Activated CD8-positive, alpha-beta memory T cell treated with anti-CD3 and anti-CD28 coated beads, Interleukin-2, amount 10 ng/mL, durations not matched to agents 7 days and 5 days (primary cell): ENCODE results near the gene YBX3. TPM values are rescaled to one million over a fixed set of nuclear protein-coding genes. Genes with fewer than 3 reads are reported as not detected.

ENCODE experiments used
- ATAC-seq: fragments of 150-1000 bp; cut with Tn5 transposase; one replicate; pipeline ENCODE4 v1.10.0; 2021; ENCODE audit warnings: moderate library complexity
- CTCF ChIA-PET: fragments of 350-600 bp; sonication (Branson Sonifier 250); formaldehyde crosslinking; loops from one replicate; lab custom pipeline; 2021; ENCODE audit warnings: antibody characterized with exemption; lab: Charles Lee
- DNase-seq: peaks from one replicate; pipeline ENCODE4 v3.0.0-alpha.2; 2020
- H3K27ac Mint-ChIP-seq: one replicate; pipeline ENCODE4 v1.8.0; 2021; ENCODE audit warnings: mild to moderate bottlenecking, mixed read lengths
- H3K27me3 Mint-ChIP-seq: one replicate; pipeline ENCODE4 v1.8.0; 2021; ENCODE audit warnings: mixed read lengths
- H3K36me3 Mint-ChIP-seq: one replicate; pipeline ENCODE4 v1.8.0; 2021; ENCODE audit warnings: mild to moderate bottlenecking, mixed read lengths
- H3K4me1 Mint-ChIP-seq: one replicate; pipeline ENCODE4 v1.8.0; 2021; ENCODE audit warnings: mixed read lengths
- H3K4me3 Mint-ChIP-seq: one replicate; pipeline ENCODE4 v1.8.0; 2021; ENCODE audit warnings: mild to moderate bottlenecking, moderate library complexity, mixed read lengths
- H3K9me3 Mint-ChIP-seq: one replicate; pipeline ENCODE4 v1.8.0; 2022; ENCODE audit warnings: low read depth, mixed read lengths
- total RNA-seq, 2 experiments: library from RNA; stranded (reverse); gene quantifications; one replicate each; pipeline ENCODE4 v1.2.3, GENCODE V29; 2021

Gene YBX3
- total RNA-seq, 2 experiments from 2014 or later = 122 to 139 TPM

DNA sequence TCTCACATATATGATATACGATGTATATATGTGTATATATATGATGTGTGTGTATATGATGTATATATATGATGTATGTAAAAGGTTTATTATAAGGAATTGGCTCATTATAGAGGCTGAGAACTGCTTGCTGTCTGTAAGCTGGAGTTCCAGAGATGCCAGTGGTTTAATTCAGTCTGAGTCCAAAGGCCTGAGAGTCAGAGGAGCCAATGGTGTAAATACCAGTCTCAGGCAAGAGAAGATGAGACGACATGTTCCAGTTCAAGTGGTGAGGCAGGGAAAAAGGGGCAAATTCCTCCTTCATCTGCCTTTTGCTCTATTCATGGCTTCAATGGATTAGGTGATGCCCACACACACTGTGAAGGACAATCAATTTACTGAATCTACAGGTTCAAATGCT lies 32.2 kb downstream of the YBX3 start:
- Mint-ChIP-seq H3K4me3 (no peak overlapping the region), H3K27me3 (no peaks in the 10 kb centered on the region), H3K4me1 (peaks cover 11% of the 10 kb centered on the region), H3K27ac (no peak overlapping the region), H3K36me3 (peaks cover 27% of the 10 kb centered on the region), H3K9me3 (peaks cover 9% of the 10 kb centered on the region)
- CTCF ChIA-PET = no interaction called here
- no peak for ATAC-seq
- DNase-seq = no peak

- Mint-ChIP-seq H3K27ac (no peak overlapping the region), H3K4me1 (no peaks in the 10 kb centered on the region), H3K27me3 (peaks cover 7% of the 10 kb centered on the region), H3K9me3 (peaks cover 9% of the 10 kb centered on the region), H3K4me3 (no peak overlapping the region), H3K36me3 (peaks cover 16% of the 10 kb centered on the region)
- ATAC-seq = no peak
- DNase-seq = no peak
- CTCF ChIA-PET = no interaction called here
Measured at GRCh38 chr12:10689146-10689545, 34.0 kb downstream of the YBX3 start.

DNA sequence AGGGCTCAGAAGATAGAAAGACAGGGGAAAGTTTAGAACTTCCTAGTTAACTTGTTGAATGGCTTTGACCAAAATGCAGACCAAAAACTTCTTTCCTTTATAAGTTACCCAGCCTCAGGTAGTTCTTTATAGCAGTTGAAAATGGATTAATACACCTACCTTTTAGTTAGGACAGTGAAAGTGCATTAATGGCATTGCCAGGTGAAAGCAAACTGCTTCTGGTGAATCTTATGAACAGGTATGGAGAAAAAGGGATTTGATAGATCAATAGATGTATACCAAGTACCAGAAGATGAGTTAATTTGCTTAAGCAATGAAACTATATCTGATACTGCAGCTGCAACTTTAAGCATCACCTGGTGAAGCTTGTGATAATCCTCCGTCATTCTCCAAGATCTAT lies 35.1 kb downstream of the YBX3 start:
- Mint-ChIP-seq H3K4me3 (no peak overlapping the region), H3K4me1 (no peaks in the 10 kb centered on the region), H3K9me3 (peaks cover 9% of the 10 kb centered on the region), H3K27me3 (peaks cover 7% of the 10 kb centered on the region), H3K27ac (no peak overlapping the region), H3K36me3 (peaks cover 11% of the 10 kb centered on the region)
- DNase-seq (no peak), ATAC-seq (no peak)
- CTCF ChIA-PET = no interaction called here

GRCh38 chr12:10673659-10674384 lies 49.3 kb downstream of the YBX3 start, which contains the start of gene STYK1:
STYK1 (minus strand) TSS chr12:10674052; CDS start chr12:10634618, 39,434 bp downstream.
- Mint-ChIP-seq H3K4me1 (peaks cover 71% of the 10 kb centered on the region), H3K4me3 (peak within 1 kb of the TSS; percentile 80), H3K36me3 (peaks cover 33% of the 10 kb centered on the region), H3K9me3 (no peaks in the 10 kb centered on the region), H3K27ac (peak within 1 kb of the TSS; percentile 89), H3K27me3 (peaks cover 16% of the 10 kb centered on the region)
- DNase-seq = peak; percentile 93
- ATAC-seq = peak; percentile 86
- CTCF ChIA-PET = interaction anchor here (0.8 to 1.2 kb wide), 3 partner anchors 93 to 521 kb away, joined by 3 to 4 read pairs (median 3); no protein-coding TSS in a partner anchor

DNA sequence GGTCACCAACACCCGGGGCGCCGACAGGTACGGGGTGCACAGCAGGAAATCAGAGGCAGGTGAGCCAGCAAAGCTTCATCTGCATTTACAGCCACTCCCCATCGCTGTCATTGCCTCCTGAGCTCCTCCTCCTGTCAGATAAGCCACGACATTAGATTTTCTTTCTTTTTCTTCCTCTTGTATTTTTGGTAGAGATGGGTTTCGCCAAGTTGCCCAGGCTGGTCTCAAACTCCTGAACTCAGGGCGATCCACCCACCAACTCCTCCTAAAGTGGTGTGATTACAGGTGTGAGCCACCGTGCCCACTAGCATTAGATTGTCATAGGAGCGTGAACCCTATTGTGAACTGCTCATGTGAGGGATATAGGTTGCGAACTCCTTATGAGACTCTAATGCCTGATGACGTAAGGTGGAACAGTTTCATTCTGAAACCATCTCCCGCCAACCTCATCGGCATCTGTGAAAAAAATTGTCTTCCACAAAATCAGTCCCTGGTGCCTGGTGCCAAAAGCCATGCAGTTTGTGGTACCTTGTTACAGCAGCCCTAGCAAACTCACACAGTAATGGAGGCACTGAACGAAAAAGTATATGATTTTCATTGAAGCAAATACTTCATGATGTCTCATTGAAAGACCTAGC lies 50.8 kb downstream of the YBX3 start:
- peak; percentile 43 for ATAC-seq
- H3K36me3 Mint-ChIP-seq = peaks cover 31% of the 10 kb centered on the region

DNA sequence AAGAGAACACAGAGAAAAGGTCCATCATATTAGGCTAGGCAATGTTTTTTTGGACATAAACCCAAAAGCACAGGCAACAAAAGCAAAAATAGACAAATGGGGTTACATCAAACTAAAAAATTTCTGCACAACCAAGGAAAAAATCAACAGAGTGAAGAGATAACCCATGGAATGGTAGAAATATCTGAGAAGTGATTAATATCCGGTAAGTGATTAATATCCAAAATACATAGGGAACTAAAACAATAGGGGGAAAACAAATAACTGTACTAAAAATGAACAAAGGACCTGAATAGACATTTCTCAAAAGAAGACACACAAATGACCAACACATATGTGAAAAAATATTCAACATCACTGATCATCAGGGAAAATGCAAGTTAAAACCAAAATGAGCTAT lies 53.6 kb downstream of the YBX3 start:
- Mint-ChIP-seq H3K9me3 (no peaks in the 10 kb centered on the region), H3K36me3 (peaks cover 42% of the 10 kb centered on the region), H3K27ac (no peak overlapping the region), H3K4me3 (no peak overlapping the region), H3K4me1 (peaks cover 52% of the 10 kb centered on the region), H3K27me3 (peaks cover 2% of the 10 kb centered on the region)
- DNase-seq (no peak), ATAC-seq (no peak)
- CTCF ChIA-PET = interaction anchor here (1.0 to 1.8 kb wide), 4 partner anchors 56 to 516 kb away, joined by 3 to 7 read pairs (median 3); partner anchors contain the start of gene MAGOHB

More for the DNA sequence above, 50.8 kb downstream of the YBX3 start:
- peak overlapping the region; percentile 80 for H3K4me3 Mint-ChIP-seq
- CTCF ChIA-PET = interaction anchor here (0.7 to 1.6 kb wide), 5 partner anchors 59 to 111 kb away, joined by 3 to 5 read pairs (median 3); partner anchors contain the start of gene MAGOHB
- peak; percentile 68 for DNase-seq
- H3K9me3 Mint-ChIP-seq = no peaks in the 10 kb centered on the region
- peaks cover 69% of the 10 kb centered on the region for H3K4me1 Mint-ChIP-seq
- H3K27ac Mint-ChIP-seq = peak overlapping the region; percentile 89
- H3K27me3 Mint-ChIP-seq = peaks cover 16% of the 10 kb centered on the region

DNA sequence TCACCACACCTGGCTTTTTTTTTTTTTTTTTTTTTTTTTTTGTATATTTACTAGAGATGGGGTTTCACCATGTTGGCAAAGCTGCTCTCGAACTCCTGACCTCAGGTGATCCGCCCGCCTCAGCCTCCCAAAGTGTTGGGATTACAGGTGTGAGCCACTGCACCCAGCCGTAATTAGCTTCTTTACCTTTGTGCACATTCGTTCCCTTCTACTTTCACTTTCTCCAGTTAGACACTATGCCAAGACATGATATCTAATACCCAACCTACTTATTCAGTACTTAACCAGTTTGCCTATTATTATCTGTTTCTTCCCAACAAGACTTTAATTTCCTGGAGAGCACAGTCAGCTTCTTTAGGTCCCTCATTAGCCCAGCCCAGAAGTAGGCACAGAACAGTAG lies 54.6 kb downstream of the YBX3 start:
- no peaks in the 10 kb centered on the region for H3K9me3 Mint-ChIP-seq
- H3K27ac Mint-ChIP-seq = peak overlapping the region; percentile 62
- peaks cover 44% of the 10 kb centered on the region for H3K4me1 Mint-ChIP-seq
- peak overlapping the region; percentile 77 for H3K4me3 Mint-ChIP-seq
- CTCF ChIA-PET = interaction anchor here (0.9 to 1.8 kb wide), 4 partner anchors 53 to 515 kb away, joined by 3 to 7 read pairs (median 4); no protein-coding TSS in a partner anchor
- H3K27me3 Mint-ChIP-seq = no peaks in the 10 kb centered on the region
- DNase-seq = no peak
- ATAC-seq = no peak
- H3K36me3 Mint-ChIP-seq = peaks cover 48% of the 10 kb centered on the region

DNA sequence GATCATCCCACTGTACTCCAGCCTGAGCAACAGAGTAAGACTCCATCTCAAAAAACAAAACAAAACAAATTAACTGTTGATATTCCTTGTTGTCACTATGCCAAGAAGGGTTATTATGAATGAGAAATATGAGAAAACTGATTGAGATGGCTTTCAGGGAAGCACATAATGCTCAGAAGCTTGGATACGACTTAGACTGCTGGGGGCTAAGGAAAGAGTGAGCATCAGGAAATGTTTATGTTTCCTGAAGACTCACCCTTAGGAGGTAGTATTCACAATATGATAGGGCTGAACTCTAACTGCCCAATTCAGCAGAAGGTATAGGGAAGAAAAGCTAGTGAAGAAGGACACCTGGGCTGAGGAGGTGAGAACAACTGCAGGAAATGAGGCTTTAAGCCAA lies 55.5 kb downstream of the YBX3 start:
- no peak for DNase-seq
- peaks cover 40% of the 10 kb centered on the region for H3K4me1 Mint-ChIP-seq
- no peaks in the 10 kb centered on the region for H3K27me3 Mint-ChIP-seq
- H3K9me3 Mint-ChIP-seq = no peaks in the 10 kb centered on the region
- H3K4me3 Mint-ChIP-seq = peak overlapping the region; percentile 46
- no peak for ATAC-seq
- no peak overlapping the region for H3K27ac Mint-ChIP-seq
- CTCF ChIA-PET = interaction anchor here (0.9 to 1.1 kb wide), 2 partner anchors 52 to 659 kb away, joined by 3 to 6 read pairs; no protein-coding TSS in a partner anchor
- H3K36me3 Mint-ChIP-seq = peaks cover 48% of the 10 kb centered on the region

- no peaks in the 10 kb centered on the region for H3K9me3 Mint-ChIP-seq
- no peak overlapping the region for H3K27ac Mint-ChIP-seq
- H3K27me3 Mint-ChIP-seq = no peaks in the 10 kb centered on the region
- no peak overlapping the region for H3K4me3 Mint-ChIP-seq
- no peak for DNase-seq
- no peak for ATAC-seq
- CTCF ChIA-PET = no interaction called here
- peaks cover 17% of the 10 kb centered on the region for H3K4me1 Mint-ChIP-seq
- peaks cover 50% of the 10 kb centered on the region for H3K36me3 Mint-ChIP-seq
Measured at GRCh38 chr12:10664499-10664898, 58.6 kb downstream of the YBX3 start.

GRCh38 chr12:10663869-10664268 lies 59.3 kb downstream of the YBX3 start:
- CTCF ChIA-PET = no interaction called here
- Mint-ChIP-seq H3K27ac (no peak overlapping the region), H3K27me3 (no peaks in the 10 kb centered on the region), H3K36me3 (peaks cover 51% of the 10 kb centered on the region), H3K4me3 (no peak overlapping the region), H3K9me3 (no peaks in the 10 kb centered on the region), H3K4me1 (peaks cover 14% of the 10 kb centered on the region)
- DNase-seq (no peak), ATAC-seq (no peak)

DNA sequence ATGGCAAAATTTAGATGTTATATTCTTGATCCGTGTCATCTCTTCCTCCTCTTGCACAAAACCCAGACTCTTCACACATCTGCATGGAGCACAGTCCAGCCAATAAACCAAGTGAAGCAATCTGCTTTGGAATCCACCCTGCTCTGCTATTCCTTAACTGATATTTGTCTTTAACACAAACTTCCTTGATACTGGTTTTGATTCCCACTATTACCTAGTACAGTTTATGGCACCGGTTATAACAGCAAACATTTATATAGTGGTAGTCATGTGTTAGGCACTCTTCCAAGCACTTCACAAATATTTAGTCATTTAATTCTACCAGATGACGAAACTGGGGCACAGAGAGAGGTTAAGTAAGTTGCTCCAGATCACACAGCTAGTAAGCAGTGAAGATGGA lies 61.8 kb downstream of the YBX3 start:
- no peak for DNase-seq
- Mint-ChIP-seq H3K4me3 (no peak overlapping the region), H3K27ac (no peak overlapping the region), H3K9me3 (peaks cover 3% of the 10 kb centered on the region), H3K27me3 (peaks cover 2% of the 10 kb centered on the region), H3K4me1 (peaks cover 1% of the 10 kb centered on the region), H3K36me3 (peaks cover 64% of the 10 kb centered on the region)
- CTCF ChIA-PET = no interaction called here
- no peak for ATAC-seq

- no peak overlapping the region for H3K4me3 Mint-ChIP-seq
- DNase-seq (no peak), ATAC-seq (no peak)
- H3K27me3 Mint-ChIP-seq = peaks cover 2% of the 10 kb centered on the region
- peaks cover 6% of the 10 kb centered on the region for H3K9me3 Mint-ChIP-seq
- peaks cover 56% of the 10 kb centered on the region for H3K36me3 Mint-ChIP-seq
- H3K27ac Mint-ChIP-seq = no peak overlapping the region
- H3K4me1 Mint-ChIP-seq = peaks cover 2% of the 10 kb centered on the region
- CTCF ChIA-PET = no interaction called here
Measured at GRCh38 chr12:10654003-10654402, 69.1 kb downstream of the YBX3 start.

GRCh38 chr12:10652192-10652591 lies 70.9 kb downstream of the YBX3 start:
- H3K27ac Mint-ChIP-seq = no peak overlapping the region
- no peak for DNase-seq
- no peak for ATAC-seq
- no peaks in the 10 kb centered on the region for H3K27me3 Mint-ChIP-seq
- H3K9me3 Mint-ChIP-seq = peaks cover 13% of the 10 kb centered on the region
- no peak overlapping the region for H3K4me3 Mint-ChIP-seq
- H3K36me3 Mint-ChIP-seq = peaks cover 51% of the 10 kb centered on the region
- CTCF ChIA-PET = no interaction called here
- peaks cover 2% of the 10 kb centered on the region for H3K4me1 Mint-ChIP-seq
